B cell (primary cell): Measurements from ENCODE around the gene EZH2. TPM values are rescaled to one million over a fixed set of nuclear protein-coding genes. Genes with fewer than 3 reads are reported as not detected.

ENCODE experiments used
- ATAC-seq: fragments of 200-7000 bp; cut with Tn5 transposase; one replicate; pipeline ENCODE4 v1.10.0; 2021; ENCODE audit warnings: low read depth, mild to moderate bottlenecking, moderate number of reproducible peaks, moderate library complexity
- CTCF ChIA-PET: fragments of 350-600 bp; sonication (Branson Sonifier 250); formaldehyde crosslinking; loops from one replicate; lab custom pipeline; 2021; ENCODE audit warnings: antibody characterized with exemption, inconsistent platforms; lab: Charles Lee
- POLR2A ChIA-PET: fragments of 350-600 bp; sonication (Branson Sonifier 250); formaldehyde crosslinking; loops from one replicate; lab custom pipeline; 2021; ENCODE audit warnings: antibody characterized with exemption; lab: Charles Lee
- DNase-seq: peaks from one replicate; pipeline ENCODE4 v3.0.0; 2013
- H2AFZ ChIP-seq: 2 replicates; pipeline ENCODE4 v1.6.1; 2012; ENCODE audit warnings: mild to moderate bottlenecking, low read depth, low read length; ENCODE audit not compliant: insufficient read depth, poor library complexity, severe bottlenecking
- H3K27ac ChIP-seq, 2 donors: 1 replicate in 1 of 2; 2 replicates in 1 of 2; pipeline ENCODE4 v1.5.1; 2012 to 2013; ENCODE audit warnings: low read length in 2 of 2, mild to moderate bottlenecking in 2 of 2, moderate library complexity in 1 of 2
- H3K27me3 ChIP-seq, 4 experiments: fragments of 200-600 bp in 1 of 4; sonication (generic) in 1 of 4; replicated peaks in 1 of 4; 1 replicate in 2 of 4; 2 replicates in 2 of 4; pipeline versions ENCODE4 v1.6.1 to v1.7.0; 2013 to 2016; ENCODE audit warnings: low read length in 3 of 4, mild to moderate bottlenecking in 2 of 4, mixed read lengths in 1 of 4, moderate library complexity in 1 of 4; ENCODE audit not compliant: insufficient read depth in 4 of 4, control insufficient read depth in 3 of 4; ENCODE audit errors: control extremely low read depth in 1 of 4
- H3K36me3 ChIP-seq, 2 experiments: replicated peaks in 1 of 2; 1 replicate in 1 of 2; 2 replicates in 1 of 2; pipeline versions ENCODE4 v1.6.1 to v1.7.1; 2013; ENCODE audit warnings: low read length in 1 of 2; ENCODE audit not compliant: insufficient read depth in 2 of 2, control insufficient read depth in 1 of 2; ENCODE audit errors: control extremely low read depth in 1 of 2, extremely low read depth in 1 of 2
- H3K4me1 ChIP-seq, 2 donors: fragments of 200-600 bp in 1 of 2; sonication (generic) in 1 of 2; 1 replicate in 1 of 2; 2 replicates in 1 of 2; pipeline versions ENCODE4 v1.5.1 to v1.6.1; 2013 to 2017; ENCODE audit warnings: low read length in 2 of 2; ENCODE audit not compliant: control insufficient read depth in 2 of 2, insufficient read depth in 2 of 2
- H3K4me2 ChIP-seq: replicated peaks from 2 replicates; pipeline ENCODE3; 2012; ENCODE audit warnings: mild to moderate bottlenecking, low read depth, low read length; ENCODE audit not compliant: poor library complexity, severe bottlenecking
- H3K4me3 ChIP-seq, 5 experiments: fragments of 200-600 bp in 1 of 5; sonication (generic) in 1 of 5; 1 replicate in 3 of 5; 2 replicates in 2 of 5; pipeline versions ENCODE4 v1.5.1 to v1.7.0; 2011 to 2016; ENCODE audit warnings: low read length in 4 of 5, mild to moderate bottlenecking in 4 of 5, low read depth in 2 of 5, control low read depth in 1 of 5, moderate library complexity in 1 of 5; ENCODE audit not compliant: insufficient read depth in 1 of 5; ENCODE audit errors: control extremely low read depth in 1 of 5, extremely low read depth in 1 of 5
- H3K79me2 ChIP-seq: fragments of 200-600 bp; sonication (generic); one replicate; pipeline ENCODE4 v1.6.0; 2016; ENCODE audit warnings: low read length; ENCODE audit not compliant: control insufficient read depth, insufficient read depth
- H3K9ac ChIP-seq: fragments of 200-600 bp; sonication (generic); 2 replicates; pipeline ENCODE4 v1.6.1; 2017; ENCODE audit warnings: mild to moderate bottlenecking, low read length, moderate library complexity
- H3K9me3 ChIP-seq, 3 donors: one replicate each; pipeline versions ENCODE4 v1.6.1 to v1.7.1; 2013; ENCODE audit warnings: low read length in 2 of 3; ENCODE audit not compliant: control insufficient read depth in 2 of 3, insufficient read depth in 1 of 3; ENCODE audit errors: control extremely low read depth in 1 of 3
- H4K20me1 ChIP-seq: 2 replicates; pipeline ENCODE4 v1.6.0; 2012; ENCODE audit warnings: mild to moderate bottlenecking, low read length; ENCODE audit not compliant: insufficient read depth, control insufficient read depth, poor library complexity, severe bottlenecking
- H3K27ac Mint-ChIP-seq: one replicate; pipeline ENCODE4 v1.8.0; 2021; ENCODE audit warnings: mixed read lengths
- H3K27me3 Mint-ChIP-seq: one replicate; pipeline ENCODE4 v1.8.0; 2021; ENCODE audit warnings: mixed read lengths
- H3K4me1 Mint-ChIP-seq: one replicate; pipeline ENCODE4 v1.8.0; 2021; ENCODE audit warnings: mixed read lengths
- H3K4me3 Mint-ChIP-seq: one replicate; pipeline ENCODE4 v1.8.0; 2021; ENCODE audit warnings: mixed read lengths
- H3K9me3 Mint-ChIP-seq: one replicate; pipeline ENCODE4 v1.8.0; 2022; ENCODE audit warnings: mixed read lengths; ENCODE audit not compliant: insufficient read depth
- CTCF ChIP-seq: fragments of 200-600 bp; IDR thresholded peaks from one replicate; pipeline ENCODE4 v1.8.0; 2022; ENCODE audit warnings: antibody characterized with exemption, mild to moderate bottlenecking
- EZH2 ChIP-seq: IDR thresholded peaks from 2 replicates; pipeline ENCODE4 v1.6.1; 2012; ENCODE audit warnings: borderline replicate concordance, low read depth, mild to moderate bottlenecking, moderate library complexity, low read length; ENCODE audit not compliant: insufficient read depth, poor library complexity, severe bottlenecking
- WGBS: methylation state at CpG from one replicate; pipeline ENCODE4 v1.1.5; 2013; ENCODE audit warnings: missing lambda C conversion rate; ENCODE audit not compliant: insufficient coverage; 5-methylcytosine and 5-hydroxymethylcytosine counted together
- intact Hi-C: fragments of 100-400 bp; cut with micrococcal nuclease; formaldehyde crosslinking; loops from one replicate; pipeline ENCODE4 v1.10.0; 2022
- polyA plus RNA-seq: library from polyadenylated mRNA; depleted of rRNA; stranded (reverse); fragments of >200 nt; gene quantifications from 2 replicates; pipeline ENCODE4 v1.2.3, GENCODE V29; 2012
- total RNA-seq, 2 donors: library from RNA; stranded (reverse); fragments of 120-200 nt in 1 of 2; gene quantifications; 1 replicate in 1 of 2; 2 replicates in 1 of 2; pipeline versions ENCODE4 v1.2.3 to v1.2.4, GENCODE V29; 2013 to 2022

EZH2 gene
- total and polyA plus RNA-seq, 2 donors (not counting 1 experiment from before 2014, with no cell fraction given) = 5.1 to 10.3 TPM

GRCh38 chr7:148865283-148865682, 18.8 kb downstream of the EZH2 start:
- CTCF ChIA-PET = interaction anchor here (0.8 kb wide), 1 partner anchor 9 kb away, joined by 3 read pairs; no protein-coding TSS in a partner anchor

GRCh38 chr7:148863324-148863723, 20.8 kb downstream of the EZH2 start:
- intact Hi-C loops = no loop called here
- Histone ChIP-seq H4K20me1 (no peaks in the 10 kb centered on the region), H2AFZ (no peak overlapping the region), H3K27ac (no peak overlapping the region), H3K79me2 (peaks cover 57% of the 10 kb centered on the region), H3K27me3 (no peaks in the 10 kb centered on the region), H3K36me3 (no peaks in the 10 kb centered on the region), H3K4me3 (no peak overlapping the region), H3K4me1 (peaks cover 0 to 4% of the 10 kb centered on the region in 2 donors), H3K9me3 (peaks cover 2 to 15% (median 12%) of the 10 kb centered on the region in 3 donors), H3K4me2 (no peak overlapping the region), H3K9ac (no peak overlapping the region)
- Mint-ChIP-seq H3K4me1 (peaks cover 25% of the 10 kb centered on the region), H3K4me3 (no peak overlapping the region), H3K27me3 (no peaks in the 10 kb centered on the region), H3K9me3 (peaks cover 9% of the 10 kb centered on the region), H3K27ac (no peak overlapping the region)
- no peak for DNase-seq
- 50% methylated on average over 1 of the region's 2 CpGs for WGBS
- ATAC-seq = no peak
- ChIA-PET CTCF (no interaction called here), POLR2A (no interaction called here)
- TF ChIP-seq EZH2 = no peak
- no peak for TF ChIP-seq CTCF

More at GRCh38 chr7:148865283-148865682, 18.8 kb downstream of the EZH2 start:
- Histone ChIP-seq H3K36me3 (no peaks in the 10 kb centered on the region), H3K4me1 (peaks cover 0 to 4% of the 10 kb centered on the region in 2 donors), H3K9me3 (peaks cover 2 to 24% (median 18%) of the 10 kb centered on the region in 3 donors), H2AFZ (no peak overlapping the region), H3K4me3 (no peak overlapping the region), H3K27ac (no peak overlapping the region), H3K27me3 (no peaks in the 10 kb centered on the region), H4K20me1 (no peaks in the 10 kb centered on the region), H3K4me2 (no peak overlapping the region), H3K9ac (no peak overlapping the region), H3K79me2 (peaks cover 62% of the 10 kb centered on the region)
- DNase-seq (no peak), ATAC-seq (no peak)
- TF ChIP-seq EZH2 (no peak), CTCF (no peak)
- no peaks in the 10 kb centered on the region for H3K27me3 Mint-ChIP-seq
- peaks cover 23% of the 10 kb centered on the region for H3K4me1 Mint-ChIP-seq
- H3K27ac Mint-ChIP-seq = no peak overlapping the region
- H3K9me3 Mint-ChIP-seq = peaks cover 9% of the 10 kb centered on the region
- POLR2A ChIA-PET = no interaction called here
- WGBS = 100% methylated on average over 1 of the region's 2 CpGs
- H3K4me3 Mint-ChIP-seq = peak overlapping the region; percentile 10
- intact Hi-C loops = no loop called here
